ENCODE results near the gene PPP1CC.

- TF ChIP-seq, protein P1, sequence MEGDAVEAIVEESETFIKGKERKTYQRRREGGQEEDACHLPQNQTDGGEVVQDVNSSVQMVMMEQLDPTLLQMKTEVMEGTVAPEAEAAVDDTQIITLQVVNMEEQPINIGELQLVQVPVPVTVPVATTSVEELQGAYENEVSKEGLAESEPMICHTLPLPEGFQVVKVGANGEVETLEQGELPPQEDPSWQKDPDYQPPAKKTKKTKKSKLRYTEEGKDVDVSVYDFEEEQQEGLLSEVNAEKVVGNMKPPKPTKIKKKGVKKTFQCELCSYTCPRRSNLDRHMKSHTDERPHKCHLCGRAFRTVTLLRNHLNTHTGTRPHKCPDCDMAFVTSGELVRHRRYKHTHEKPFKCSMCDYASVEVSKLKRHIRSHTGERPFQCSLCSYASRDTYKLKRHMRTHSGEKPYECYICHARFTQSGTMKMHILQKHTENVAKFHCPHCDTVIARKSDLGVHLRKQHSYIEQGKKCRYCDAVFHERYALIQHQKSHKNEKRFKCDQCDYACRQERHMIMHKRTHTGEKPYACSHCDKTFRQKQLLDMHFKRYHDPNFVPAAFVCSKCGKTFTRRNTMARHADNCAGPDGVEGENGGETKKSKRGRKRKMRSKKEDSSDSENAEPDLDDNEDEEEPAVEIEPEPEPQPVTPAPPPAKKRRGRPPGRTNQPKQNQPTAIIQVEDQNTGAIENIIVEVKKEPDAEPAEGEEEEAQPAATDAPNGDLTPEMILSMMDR (IDR thresholded peaks at IDR 0.05), result no peak
- no peak for TF ChIP-seq POLR2A (IDR thresholded peaks at IDR 0.05)
Measured at GRCh38 chr12:110687396-110688169, 55.1 kb downstream of the PPP1CC start.

All from uterus (tissue), 2 donors.